IMR-90 (cell line): ENCODE results near the gene RUNX2. TPM values are rescaled to one million over a fixed set of nuclear protein-coding genes. Genes with fewer than 3 reads are reported as not detected.

ENCODE experiments used
- ATAC-seq: fragments of 200-7000 bp; cut with Tn5 transposase; 2 replicates; pipeline ENCODE4 v1.9.1; 2020; ENCODE audit warnings: low read depth, mild to moderate bottlenecking, moderate library complexity
- BruUV-seq: library from RNA; stranded (reverse); fragments of 400-500 nt; replicated peaks from 2 replicates; lab custom pipeline; 2021; lab: Mats Ljungman, UMichigan
- CTCF ChIA-PET: fragments of 300-600 bp; formaldehyde crosslinking; extraction: SDS; loops from one replicate; lab custom pipeline; 2021; ENCODE audit warnings: antibody characterized with exemption; lab: Yijun Ruan, JAX
- POLR2A ChIA-PET: fragments of 300-600 bp; sonication (Branson Sonifier 250); formaldehyde crosslinking; loops from one replicate; lab custom pipeline; 2022; ENCODE audit warnings: antibody characterized with exemption; ENCODE audit not compliant: unreplicated experiment; lab: Charles Lee
- DNase-seq: peaks from one replicate; pipeline ENCODE4 v3.0.0; 2013
- H2AFZ ChIP-seq: replicated peaks from 2 replicates; pipeline ENCODE3; 2013; ENCODE audit warnings: low read length, mild to moderate bottlenecking; ENCODE audit not compliant: poor library complexity
- H2AK5ac ChIP-seq: 2 replicates; pipeline ENCODE4 v1.6.1; 2013; ENCODE audit warnings: low read depth, low read length, inconsistent platforms
- H2AK9ac ChIP-seq: replicated peaks from 2 replicates; pipeline ENCODE3; 2013; ENCODE audit warnings: mild to moderate bottlenecking, low read depth, low read length, moderate library complexity; ENCODE audit not compliant: poor library complexity
- H2BK120ac ChIP-seq: 2 replicates; pipeline ENCODE4 v1.6.1; 2013; ENCODE audit warnings: low read depth, low read length, inconsistent platforms
- H2BK15ac ChIP-seq: 3 replicates; pipeline ENCODE4 v1.6.1; 2013; ENCODE audit warnings: low read depth, low read length, inconsistent platforms
- H2BK20ac ChIP-seq: 2 replicates; pipeline ENCODE4 v1.6.1; 2013; ENCODE audit warnings: low read depth, mild to moderate bottlenecking, inconsistent platforms, low read length, moderate library complexity
- H2BK5ac ChIP-seq: 2 replicates; pipeline ENCODE4 v1.6.1; 2013; ENCODE audit warnings: mild to moderate bottlenecking, low read depth, low read length, inconsistent platforms; ENCODE audit not compliant: poor library complexity, severe bottlenecking
- H3K14ac ChIP-seq: replicated peaks from 2 replicates; pipeline ENCODE4 v1.6.1; 2013; ENCODE audit warnings: low read depth, low read length, inconsistent platforms
- H3K18ac ChIP-seq: 2 replicates; pipeline ENCODE4 v1.6.1; 2013; ENCODE audit warnings: low read depth, low read length, control low read depth
- H3K23ac ChIP-seq: 2 replicates; pipeline ENCODE4 v1.6.1; 2013; ENCODE audit warnings: low read depth, low read length, inconsistent platforms
- H3K27ac ChIP-seq: 2 replicates; pipeline ENCODE4 v1.5.1; 2013; ENCODE audit warnings: mild to moderate bottlenecking, control low read depth, low read length; ENCODE audit not compliant: insufficient read depth
- H3K27me3 ChIP-seq: 2 replicates; pipeline ENCODE4 v1.6.1; 2013; ENCODE audit warnings: low read length; ENCODE audit not compliant: control insufficient read depth, insufficient read depth
- H3K36me3 ChIP-seq: 2 replicates; pipeline ENCODE4 v1.6.1; 2013; ENCODE audit warnings: low read length, mixed read lengths; ENCODE audit not compliant: control insufficient read depth, insufficient read depth
- H3K4ac ChIP-seq: 2 replicates; pipeline ENCODE4 v1.6.1; 2013; ENCODE audit warnings: low read depth, low read length, inconsistent platforms
- H3K4me1 ChIP-seq: 2 replicates; pipeline ENCODE4 v1.6.1; 2013; ENCODE audit warnings: low read length, mixed read lengths; ENCODE audit not compliant: control insufficient read depth, insufficient read depth
- H3K4me2 ChIP-seq: 2 replicates; pipeline ENCODE4 v1.6.1; 2013; ENCODE audit warnings: low read depth, mild to moderate bottlenecking, control low read depth, low read length, moderate library complexity
- H3K4me3 ChIP-seq: 2 replicates; pipeline ENCODE4 v1.5.1; 2013; ENCODE audit warnings: low read depth, mild to moderate bottlenecking, control low read depth, low read length, moderate library complexity; ENCODE audit not compliant: insufficient read depth
- H3K56ac ChIP-seq: 2 replicates; pipeline ENCODE4 v1.6.1; 2013; ENCODE audit warnings: low read length, inconsistent platforms; ENCODE audit not compliant: insufficient read depth; ENCODE audit errors: extremely low read depth
- H3K79me1 ChIP-seq, 2 experiments: 2 replicates each; pipeline ENCODE4 v1.6.1; 2013; ENCODE audit warnings: low read length in 2 of 2, inconsistent platforms in 1 of 2, low read depth in 1 of 2
- H3K9ac ChIP-seq: 2 replicates; pipeline ENCODE4 v1.6.1; 2013; ENCODE audit warnings: low read depth, low read length, control low read depth
- H3K9me1 ChIP-seq: 2 replicates; pipeline ENCODE4 v1.6.1; 2013; ENCODE audit warnings: low read length, inconsistent platforms; ENCODE audit not compliant: insufficient read depth
- H3K9me3 ChIP-seq: 2 replicates; pipeline ENCODE4 v1.6.1; 2013; ENCODE audit warnings: low read length; ENCODE audit not compliant: control insufficient read depth, insufficient read depth
- H4K20me1 ChIP-seq: 2 replicates; pipeline ENCODE4 v1.6.1; 2013; ENCODE audit warnings: low read length, inconsistent platforms; ENCODE audit not compliant: insufficient read depth
- H4K5ac ChIP-seq: 2 replicates; pipeline ENCODE4 v1.6.1; 2013; ENCODE audit warnings: mild to moderate bottlenecking, low read depth, low read length, control low read depth
- H4K8ac ChIP-seq, 2 experiments: 2 replicates each; pipeline ENCODE4 v1.6.1; 2013; ENCODE audit warnings: low read depth in 2 of 2, low read length in 2 of 2, control low read depth in 1 of 2, inconsistent platforms in 1 of 2
- H4K91ac ChIP-seq: 2 replicates; pipeline ENCODE4 v1.6.1; 2013; ENCODE audit warnings: low read depth, low read length, inconsistent platforms; ENCODE audit not compliant: insufficient read depth
- BHLHE40 ChIP-seq: fragments of 150-350 bp; IDR thresholded peaks from 2 replicates; pipeline ENCODE4 v1.6.1; 2016; ENCODE audit warnings: mild to moderate bottlenecking, low read depth, low read length
- CEBPB ChIP-seq: IDR thresholded peaks from 2 replicates; pipeline ENCODE4 v1.6.1; 2012; ENCODE audit warnings: low read depth, low read length, improper control_type of control experiment
- CHD1 ChIP-seq: IDR thresholded peaks from 2 replicates; pipeline ENCODE4 v1.6.1; 2012; ENCODE audit warnings: low read depth, low read length, improper control_type of control experiment
- ELK1 ChIP-seq: fragments of 150-350 bp; IDR thresholded peaks from 2 replicates; pipeline ENCODE4 v1.6.1; 2016; ENCODE audit warnings: low read depth, mild to moderate bottlenecking, low read length, moderate library complexity, borderline replicate concordance
- FOS ChIP-seq: fragments of 150-350 bp; IDR thresholded peaks from 2 replicates; pipeline ENCODE4 v1.6.1; 2016; ENCODE audit warnings: low read depth, low read length
- MAFK ChIP-seq: IDR thresholded peaks from 2 replicates; pipeline ENCODE4 v1.6.1; 2012; ENCODE audit warnings: low read depth, low read length, improper control_type of control experiment
- MAZ ChIP-seq: IDR thresholded peaks from 2 replicates; pipeline ENCODE4 v1.6.1; 2012; ENCODE audit warnings: low read depth, mild to moderate bottlenecking, low read length, improper control_type of control experiment, moderate library complexity, borderline replicate concordance
- MXI1 ChIP-seq: IDR thresholded peaks from 2 replicates; pipeline ENCODE4 v1.6.1; 2012; ENCODE audit warnings: low read depth, mild to moderate bottlenecking, low read length, moderate library complexity, borderline replicate concordance
- NFE2L2 ChIP-seq: fragments of 150-350 bp; IDR thresholded peaks from 2 replicates; pipeline ENCODE4 v1.6.1; 2016; ENCODE audit warnings: low read depth, mild to moderate bottlenecking, low read length
- POLR2A ChIP-seq: IDR thresholded peaks from 2 replicates; pipeline ENCODE4 v1.6.1; 2012; ENCODE audit warnings: mild to moderate bottlenecking, low read depth, low read length
- RAD21 ChIP-seq: IDR thresholded peaks from 2 replicates; pipeline ENCODE4 v1.6.1; 2012; ENCODE audit warnings: low read length, improper control_type of control experiment
- RCOR1 ChIP-seq: IDR thresholded peaks from 2 replicates; pipeline ENCODE4 v1.6.1; 2012; ENCODE audit warnings: mild to moderate bottlenecking, low read length, improper control_type of control experiment; ENCODE audit not compliant: insufficient replicate concordance
- RFX5 ChIP-seq: IDR thresholded peaks from 2 replicates; pipeline ENCODE4 v1.8.0; 2012; ENCODE audit warnings: low read depth, mild to moderate bottlenecking, low read length, moderate library complexity
- SMC3 ChIP-seq: fragments of 150-350 bp; IDR thresholded peaks from 2 replicates; pipeline ENCODE4 v1.6.1; 2016; ENCODE audit warnings: low read depth, mild to moderate bottlenecking, antibody characterized with exemption, low read length, moderate library complexity
- USF2 ChIP-seq: fragments of 150-350 bp; IDR thresholded peaks from 2 replicates; pipeline ENCODE4 v1.6.1; 2017; ENCODE audit warnings: mild to moderate bottlenecking, antibody characterized with exemption, low read length, low read depth
- WGBS, 2 experiments: methylation state at CpG; one replicate each; pipeline versions ENCODE4 v1.1.5 to v1.1.7; 2013; ENCODE audit warnings: missing lambda C conversion rate in 2 of 2; ENCODE audit not compliant: insufficient read length in 1 of 2; ENCODE audit errors: extremely low coverage in 2 of 2; 5-methylcytosine and 5-hydroxymethylcytosine counted together
- dilution Hi-C: fragments of 300-500 bp; cut with HindIII; formaldehyde crosslinking; loops from one replicate; pipeline ENCODE4 v1.14.3; 2018; ENCODE audit warnings: low sequenced_read_pairs; ENCODE audit not compliant: unreplicated experiment
- in situ Hi-C: fragments of 300-500 bp; cut with MboI; formaldehyde crosslinking; loops from 3 replicates; pipeline ENCODE4 v1.14.3; 2019; ENCODE audit warnings: low sequenced_read_pairs, inconsistent platforms, mixed read lengths
- intact Hi-C: fragments of 100-400 bp; cut with micrococcal nuclease; formaldehyde crosslinking; loops from 2 replicates; pipeline ENCODE4 v1.10.0; 2022
- polyA plus RNA-seq, 3 experiments: library from polyadenylated mRNA; depleted of rRNA; stranded (reverse); fragments of >200 nt; gene quantifications; 2 replicates each; pipeline ENCODE4 v1.2.3, GENCODE V29; 2012; ENCODE audit warnings: low replicate concordance in 1 of 3
- total RNA-seq: library from RNA; depleted of rRNA; stranded (reverse); fragments of >200 nt; gene quantifications from 2 replicates; pipeline ENCODE4 v1.2.3, GENCODE V29; 2012
- TF ChIP-seq, protein P1 (sequence below): conservative IDR thresholded peaks from 2 replicates; pipeline ENCODE4 v1.5.1; 2012; ENCODE audit warnings: mild to moderate bottlenecking, low read depth, low read length, improper control_type of control experiment

The RUNX2 gene
- total and polyA plus RNA-seq, 2 of the 4 experiments (the other 2 are of a cell fraction): 2.3 to 4.7 TPM

GRCh38 chr6:45505470-45505869 is 177.3 kb downstream of the RUNX2 start:
- no peaks in the 10 kb centered on the region for H3K9me3 ChIP-seq
- peak overlapping the region; percentile 66 for H4K5ac ChIP-seq
- no peak overlapping the region for H2AFZ ChIP-seq
- H3K27me3 ChIP-seq: no peaks in the 10 kb centered on the region
- H3K18ac ChIP-seq: peak overlapping the region; percentile 72
- peaks cover 0 to 42% of the 10 kb centered on the region in 2 experiments; a peak in 2 of 4 replicates for H3K79me1 ChIP-seq
- peak overlapping the region; percentile 81 for H3K27ac ChIP-seq
- no peaks in the 10 kb centered on the region for H4K20me1 ChIP-seq
- peak overlapping the region; percentile 2; the same call in 1 of the 2 replicates for H3K9ac ChIP-seq
- POLR2A ChIA-PET: no interaction called here
- ATAC-seq (peak; percentile 37), DNase-seq (no peak)
- intact Hi-C loops: loop anchor here (2.0 to 10.0 kb wide), 2 partner anchors 83 to 289 kb away; no protein-coding TSS in a partner anchor
- no TSS peak for BruUV-seq
- no CpG with 5 or more reads among the region's 2 CpGs for whole genome bisulfite sequencing, 2 experiments
- H3K4me1 ChIP-seq: peaks cover 10% of the 10 kb centered on the region
- peak overlapping the region; percentile 87 for H2AK5ac ChIP-seq
- peaks cover 16% of the 10 kb centered on the region for H3K9me1 ChIP-seq
- peak overlapping the region; percentile 96 for H2BK20ac ChIP-seq
- H2BK15ac ChIP-seq: peak overlapping the region; percentile 72
- peak overlapping the region; percentile 37 for H2AK9ac ChIP-seq
- peak overlapping the region; percentile 90 for H3K4ac ChIP-seq
- in situ Hi-C loops: no loop called here
- dilution Hi-C loops: no loop called here
- peak overlapping the region; percentile 73; the same call in 1 of the 2 replicates for H3K56ac ChIP-seq
- peak overlapping the region; percentile 95 for H2BK120ac ChIP-seq
- TF ChIP-seq NFE2L2 (no peak), MXI1 (no peak), POLR2A (no peak), RCOR1 (no peak), CHD1 (no peak), FOS (no peak), MAFK (no peak), MAZ (no peak), BHLHE40 (no peak), RFX5 (no peak), SMC3 (no peak), USF2 (no peak), RAD21 (no peak), ELK1 (no peak), CEBPB (no peak)
- TF ChIP-seq, protein P1, sequence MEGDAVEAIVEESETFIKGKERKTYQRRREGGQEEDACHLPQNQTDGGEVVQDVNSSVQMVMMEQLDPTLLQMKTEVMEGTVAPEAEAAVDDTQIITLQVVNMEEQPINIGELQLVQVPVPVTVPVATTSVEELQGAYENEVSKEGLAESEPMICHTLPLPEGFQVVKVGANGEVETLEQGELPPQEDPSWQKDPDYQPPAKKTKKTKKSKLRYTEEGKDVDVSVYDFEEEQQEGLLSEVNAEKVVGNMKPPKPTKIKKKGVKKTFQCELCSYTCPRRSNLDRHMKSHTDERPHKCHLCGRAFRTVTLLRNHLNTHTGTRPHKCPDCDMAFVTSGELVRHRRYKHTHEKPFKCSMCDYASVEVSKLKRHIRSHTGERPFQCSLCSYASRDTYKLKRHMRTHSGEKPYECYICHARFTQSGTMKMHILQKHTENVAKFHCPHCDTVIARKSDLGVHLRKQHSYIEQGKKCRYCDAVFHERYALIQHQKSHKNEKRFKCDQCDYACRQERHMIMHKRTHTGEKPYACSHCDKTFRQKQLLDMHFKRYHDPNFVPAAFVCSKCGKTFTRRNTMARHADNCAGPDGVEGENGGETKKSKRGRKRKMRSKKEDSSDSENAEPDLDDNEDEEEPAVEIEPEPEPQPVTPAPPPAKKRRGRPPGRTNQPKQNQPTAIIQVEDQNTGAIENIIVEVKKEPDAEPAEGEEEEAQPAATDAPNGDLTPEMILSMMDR: no peak
- peak overlapping the region; percentile 48 to 72 for H4K8ac ChIP-seq
- H2BK5ac ChIP-seq: peak overlapping the region; percentile 85
- H3K4me2 ChIP-seq: peak overlapping the region; percentile 25
- peak overlapping the region; percentile 69 for H3K14ac ChIP-seq
- CTCF ChIA-PET: interaction anchor here (0.6 to 0.7 kb wide), 2 partner anchors 9 to 266 kb away, joined by 3 read pairs; no protein-coding TSS in a partner anchor
- no peak overlapping the region for H3K4me3 ChIP-seq
- H3K23ac ChIP-seq: peak overlapping the region; percentile 75
- H4K91ac ChIP-seq: peak overlapping the region; percentile 65
- H3K36me3 ChIP-seq: 0 out of 2 replicates have a peak, but pooled peaks cover 3% of the 10 kb centered on the region
